GM12891 (cell line): ENCODE results near the gene RASIP1.

Source experiments
- DNase-seq: peaks from one replicate; pipeline ENCODE4 v3.0.0; 2011; ENCODE audit warnings: low spot score; ENCODE audit not compliant: insufficient read length
- FAIRE-seq: peaks from 2 replicates; lab custom pipeline; 2011; peaks lifted over from hg19 to GRCh38; lab: Jason Lieb, UNC
- PAX5 ChIP-seq: IDR thresholded peaks from 2 replicates; pipeline ENCODE4 v1.6.1; 2011; ENCODE audit warnings: low read length, moderate library complexity, mild to moderate bottlenecking; ENCODE audit not compliant: insufficient read depth, severe bottlenecking
- POLR2A ChIP-seq: IDR thresholded peaks from 2 replicates; pipeline ENCODE4 v1.6.1; 2011; ENCODE audit warnings: low read depth, low read length, control low read depth
- POLR2AphosphoS5 ChIP-seq: IDR thresholded peaks from 2 replicates; pipeline ENCODE4 v1.6.1; 2011; ENCODE audit warnings: low read depth, low read length, control low read depth
- POU2F2 ChIP-seq: IDR thresholded peaks from 2 replicates; pipeline ENCODE4 v1.6.1; 2011; ENCODE audit warnings: low read depth, mild to moderate bottlenecking, control low read depth, low read length, moderate library complexity
- SPI1 ChIP-seq: IDR thresholded peaks from 2 replicates; pipeline ENCODE4 v1.6.1; 2011; ENCODE audit warnings: low read depth, low read length, control low read depth
- TAF1 ChIP-seq: IDR thresholded peaks from 2 replicates; pipeline ENCODE4 v1.6.1; 2011; ENCODE audit warnings: low read depth, low read length, control low read depth

Gene RASIP1

DNA sequence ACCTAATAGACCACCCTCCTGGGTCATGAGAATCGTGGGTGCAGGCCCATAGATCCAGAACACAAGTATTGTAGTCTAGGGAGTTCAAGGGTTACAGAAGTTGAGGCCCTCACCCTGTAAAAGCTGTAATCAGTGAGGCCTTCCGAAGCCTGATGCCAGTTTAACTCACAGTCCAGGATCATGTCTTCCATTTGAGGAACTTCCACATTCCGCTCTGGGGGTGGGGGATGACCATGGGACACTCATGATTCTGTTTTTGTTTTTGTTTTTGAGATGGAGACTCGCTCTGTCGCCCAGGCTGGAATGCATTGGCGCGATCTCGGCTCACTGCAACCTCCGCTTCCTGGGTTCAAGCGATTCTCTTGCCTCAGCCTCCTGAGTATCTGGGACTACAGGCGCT, 1.7 kb upstream of the RASIP1 start:
- FAIRE-seq (no peak), DNase-seq (no peak)
- TF ChIP-seq POLR2AphosphoS5 (no peak), POU2F2 (no peak), POLR2A (no peak), TAF1 (no peak), PAX5 (no peak), SPI1 (no peak)

- no peak for TF ChIP-seq POLR2A
- TF ChIP-seq SPI1: no peak
- TF ChIP-seq TAF1: no peak
- no peak for TF ChIP-seq PAX5
- TF ChIP-seq POU2F2: no peak
- no peak for TF ChIP-seq POLR2AphosphoS5
- DNase-seq: no peak
- FAIRE-seq: no peak
Observed at GRCh38 chr19:48741129-48741999, 954 bp upstream of the RASIP1 start.

GRCh38 chr19:48739404-48740163, 826 bp downstream of the RASIP1 start:
- TF ChIP-seq TAF1 (no peak), POU2F2 (no peak), PAX5 (no peak), POLR2AphosphoS5 (no peak), POLR2A (no peak), SPI1 (no peak)
- FAIRE-seq: no peak
- no peak for DNase-seq

- FAIRE-seq: peak; percentile 64
- DNase-seq: peak; percentile 98
- no peak for TF ChIP-seq POU2F2
- no peak for TF ChIP-seq TAF1
- no peak for TF ChIP-seq POLR2A
- no peak for TF ChIP-seq POLR2AphosphoS5
- TF ChIP-seq PAX5: no peak
- TF ChIP-seq SPI1: no peak
Observed at GRCh38 chr19:48738557-48739403, 1.6 kb downstream of the RASIP1 start.

DNA sequence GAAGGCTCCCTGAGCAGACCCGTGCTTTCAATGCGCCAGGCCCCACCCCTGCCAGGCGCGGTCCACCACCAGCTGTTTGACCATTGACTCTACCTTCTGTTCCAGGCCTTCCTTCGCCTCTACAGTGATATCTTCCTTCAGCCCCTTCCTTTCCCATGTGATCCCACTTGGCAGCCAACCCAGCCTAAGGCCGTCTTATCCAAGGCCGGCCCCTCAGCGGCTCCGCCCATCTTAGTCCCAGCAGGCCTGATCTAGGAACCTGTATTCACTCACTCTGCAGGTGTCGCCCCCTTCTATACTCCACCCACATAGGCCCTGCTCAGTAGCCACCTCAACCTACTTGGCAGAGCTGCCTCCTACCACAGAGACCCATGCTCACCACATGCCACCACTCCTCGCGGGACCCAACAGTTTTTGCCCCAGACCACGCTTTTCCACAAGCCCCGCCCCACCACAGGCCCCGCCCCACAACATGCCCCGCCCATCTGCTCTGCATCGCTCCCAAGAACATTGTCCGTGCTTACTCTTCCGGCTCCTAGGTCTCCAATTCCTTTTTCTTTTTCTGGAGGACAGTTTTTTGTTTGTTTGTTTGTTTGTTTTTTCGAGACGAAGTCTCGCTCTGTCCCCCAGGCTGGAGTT, 2.9 kb downstream of the RASIP1 start:
- FAIRE-seq (no peak), DNase-seq (no peak)
- TF ChIP-seq POLR2AphosphoS5 (no peak), POU2F2 (no peak), POLR2A (no peak), TAF1 (no peak), SPI1 (no peak), PAX5 (no peak)

DNA sequence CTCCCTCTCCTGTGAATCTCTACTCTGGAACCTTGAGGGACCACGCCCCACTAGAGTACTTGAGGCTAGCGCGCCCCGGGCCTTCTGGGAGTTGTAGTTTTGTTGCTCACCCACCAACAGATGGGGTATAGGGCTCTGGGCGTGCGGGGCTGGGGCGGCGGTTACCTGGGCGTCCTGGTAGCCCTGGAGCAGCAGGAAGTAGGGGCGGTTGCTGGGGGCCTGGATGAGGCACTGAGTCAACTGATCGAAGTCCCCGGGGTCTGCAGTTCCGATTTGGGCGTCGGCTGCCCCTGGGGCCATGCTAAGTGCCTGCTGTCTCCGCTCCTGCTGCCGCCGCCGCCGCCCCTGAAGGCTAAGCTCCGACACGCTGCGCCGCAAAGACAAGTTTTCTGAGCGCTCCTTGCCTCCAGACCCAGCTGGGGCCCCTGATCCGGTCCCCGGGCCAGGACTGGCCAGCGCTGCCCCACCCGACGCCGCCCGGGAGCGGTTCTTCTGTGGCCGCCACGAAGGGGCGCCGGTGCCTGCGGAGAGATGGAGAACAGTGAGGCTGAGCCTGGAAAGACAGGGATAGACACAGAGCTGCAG, 5.3 kb downstream of the RASIP1 start:
- FAIRE-seq (no peak), DNase-seq (no peak)
- no peak for TF ChIP-seq POLR2AphosphoS5
- TF ChIP-seq POLR2A: no peak
- TF ChIP-seq TAF1: no peak
- no peak for TF ChIP-seq POU2F2
- TF ChIP-seq PAX5: no peak
- no peak for TF ChIP-seq SPI1

DNA sequence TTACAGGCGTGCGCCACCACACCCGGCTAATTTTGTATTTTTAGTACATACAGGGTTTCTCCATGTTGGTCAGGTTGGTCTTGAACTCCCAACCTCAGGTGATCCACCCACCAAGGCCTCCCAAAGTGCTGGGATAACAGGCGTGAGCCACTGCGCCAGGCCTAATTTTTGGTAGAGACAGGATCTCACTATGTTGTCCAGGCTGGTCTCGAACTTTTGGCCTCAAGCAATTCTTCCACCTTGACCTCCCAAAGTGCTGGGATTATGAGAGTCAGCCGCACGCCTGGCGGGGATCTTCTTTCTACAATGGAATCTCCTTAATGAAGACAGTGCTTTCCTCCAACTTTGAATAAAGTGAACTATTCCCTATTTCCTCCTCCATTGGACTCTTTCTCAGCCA, 5.8 kb downstream of the RASIP1 start:
- TF ChIP-seq POU2F2 (no peak), SPI1 (no peak), TAF1 (no peak), PAX5 (no peak), POLR2A (no peak), POLR2AphosphoS5 (no peak)
- no peak for FAIRE-seq
- DNase-seq: no peak

DNA sequence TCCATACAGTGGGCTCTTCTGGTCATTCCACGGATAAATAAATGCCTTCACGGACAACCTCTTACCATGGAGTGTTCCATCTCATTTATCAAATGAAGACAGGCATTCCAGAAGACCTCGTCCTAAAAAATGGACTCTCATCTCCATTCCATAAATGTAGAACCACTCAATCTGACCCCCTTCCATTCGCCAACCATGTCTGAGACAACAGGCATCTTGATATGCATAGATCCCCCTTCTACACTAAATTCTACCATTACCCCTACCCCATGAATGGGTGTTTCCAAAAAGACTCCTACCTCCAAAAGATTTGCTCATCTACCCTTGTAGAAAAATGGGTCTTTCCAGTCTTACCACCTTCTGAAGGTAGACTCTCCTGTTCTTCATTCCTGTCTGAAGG, 9.0 kb downstream of the RASIP1 start:
- TF ChIP-seq PAX5: no peak
- no peak for TF ChIP-seq POLR2AphosphoS5
- no peak for TF ChIP-seq POLR2A
- no peak for TF ChIP-seq POU2F2
- no peak for TF ChIP-seq TAF1
- no peak for TF ChIP-seq SPI1
- FAIRE-seq (no peak), DNase-seq (no peak)
